RPMI8226 (cell line): ENCODE measurements around the gene PEX13.
A peak's percentile ranks its signal among the peaks of the same experiment; 100 is the strongest.
"Not testable (repeated sequence)": the region's sequence is repeated elsewhere in the genome, so short reads cannot be mapped to it uniquely, and the experiment has no call there.

Source experiments
- DNase-seq: peaks from one replicate; pipeline ENCODE4 v3.0.0-alpha.2; 2015

Gene PEX13

DNA sequence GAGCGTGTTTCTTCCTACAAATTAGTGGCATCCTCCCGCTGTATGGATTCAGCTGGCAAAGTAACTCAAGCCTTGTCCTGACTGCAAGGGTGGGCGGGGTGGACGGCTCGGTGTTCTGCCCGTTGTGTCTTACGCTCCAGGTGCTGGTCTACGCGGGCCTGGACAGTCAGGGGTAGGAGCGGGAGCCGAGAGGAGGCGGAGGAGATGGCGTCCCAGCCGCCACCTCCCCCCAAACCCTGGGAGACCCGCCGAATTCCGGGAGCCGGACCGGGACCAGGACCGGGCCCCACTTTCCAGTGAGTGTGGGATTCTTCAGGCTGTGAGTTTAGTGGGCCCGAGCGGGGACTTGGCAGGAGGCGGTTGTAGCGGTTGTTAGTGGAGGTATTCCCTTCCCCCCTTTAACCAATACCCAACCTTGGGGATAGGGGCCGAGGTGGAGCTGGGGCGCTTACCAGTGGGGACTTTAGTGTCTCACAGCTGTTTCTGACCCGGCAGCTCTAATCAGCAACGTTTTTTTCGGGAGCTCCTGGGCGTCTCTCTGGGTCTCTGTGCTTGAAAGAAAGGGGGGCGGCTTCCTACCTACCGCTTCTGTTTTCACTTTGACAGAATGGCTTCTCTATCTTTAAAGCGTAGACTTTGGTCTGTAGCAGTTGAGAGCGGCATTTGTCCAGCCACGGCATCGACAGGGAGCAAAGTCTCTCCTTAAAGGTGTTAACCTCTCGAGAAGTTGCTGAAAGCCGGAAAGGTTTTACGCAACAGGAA is at the start of gene PEX13, which contains the start of gene PUS10:
TSS of gene PEX13 (plus strand) at position 165 of the 762 bp plus-strand sequence. CDS start at position 205, 40 bp downstream.
TSS of gene PUS10 (minus strand) at position 700 of the 762 bp plus-strand sequence. CDS start 6,365 bp downstream, outside the sequence.
- peak; percentile 79 for DNase-seq

DNA sequence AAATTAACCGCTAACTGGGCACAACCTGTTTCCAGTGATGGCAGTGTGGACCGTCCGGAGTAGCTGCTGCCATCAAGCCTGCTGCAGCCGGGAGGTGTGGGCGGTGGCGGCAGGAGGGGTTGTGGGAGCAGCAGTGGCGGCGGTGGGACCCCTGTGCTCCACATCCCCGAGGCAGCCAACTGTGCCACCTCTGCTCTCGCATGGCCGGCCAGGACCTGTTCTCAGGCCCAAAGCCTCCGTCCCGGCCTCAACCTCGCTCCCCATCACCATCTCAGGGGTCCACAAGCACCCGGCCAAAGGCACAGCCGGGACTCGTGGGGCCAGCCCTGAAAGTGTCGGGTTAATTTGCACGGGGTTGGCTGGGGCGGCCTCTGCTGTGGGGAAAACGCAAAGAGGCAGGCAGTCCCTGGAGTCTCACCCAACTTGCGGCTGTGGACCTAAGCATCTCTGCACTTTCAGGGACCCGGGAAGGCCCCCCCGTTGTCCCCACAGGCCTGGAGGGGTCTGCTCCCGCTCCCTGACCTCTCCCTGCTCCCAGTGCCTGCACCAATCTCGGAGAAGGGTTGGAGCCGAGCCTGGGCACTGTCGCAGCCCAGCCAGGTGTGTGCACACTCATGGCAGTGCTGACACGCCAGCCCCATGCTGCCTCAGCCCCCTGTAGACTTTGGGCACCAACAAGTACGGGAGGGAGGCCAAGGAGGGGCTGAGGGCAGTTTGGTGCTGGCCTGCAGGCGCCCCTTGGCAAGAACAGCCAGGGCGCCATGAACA is 44.4 kb upstream of the PEX13 start:
- no peak for DNase-seq

DNA sequence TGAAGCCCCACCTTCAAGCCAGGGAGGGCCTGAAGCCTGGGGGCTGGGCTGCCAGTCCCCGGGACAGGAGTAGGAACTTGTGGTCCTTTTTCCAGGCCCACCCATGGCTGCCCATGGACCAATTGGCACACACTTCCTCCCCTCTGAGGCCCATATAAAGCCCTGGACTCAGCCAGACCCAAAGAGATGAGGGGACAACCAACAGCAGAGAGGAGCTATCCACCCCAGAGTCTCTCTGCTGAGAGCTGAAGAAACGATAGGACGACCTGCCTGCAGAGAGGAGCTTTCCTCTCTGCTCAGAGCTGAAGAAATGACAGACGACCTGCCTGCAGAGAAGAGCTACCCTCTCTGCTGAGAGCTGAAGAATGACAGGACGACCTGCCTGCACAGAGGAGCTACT is 43.8 kb upstream of the PEX13 start:
- no peak for DNase-seq

GRCh38 chr2:60974652-60975051 is 42.9 kb upstream of the PEX13 start:
- DNase-seq, result no peak

DNA sequence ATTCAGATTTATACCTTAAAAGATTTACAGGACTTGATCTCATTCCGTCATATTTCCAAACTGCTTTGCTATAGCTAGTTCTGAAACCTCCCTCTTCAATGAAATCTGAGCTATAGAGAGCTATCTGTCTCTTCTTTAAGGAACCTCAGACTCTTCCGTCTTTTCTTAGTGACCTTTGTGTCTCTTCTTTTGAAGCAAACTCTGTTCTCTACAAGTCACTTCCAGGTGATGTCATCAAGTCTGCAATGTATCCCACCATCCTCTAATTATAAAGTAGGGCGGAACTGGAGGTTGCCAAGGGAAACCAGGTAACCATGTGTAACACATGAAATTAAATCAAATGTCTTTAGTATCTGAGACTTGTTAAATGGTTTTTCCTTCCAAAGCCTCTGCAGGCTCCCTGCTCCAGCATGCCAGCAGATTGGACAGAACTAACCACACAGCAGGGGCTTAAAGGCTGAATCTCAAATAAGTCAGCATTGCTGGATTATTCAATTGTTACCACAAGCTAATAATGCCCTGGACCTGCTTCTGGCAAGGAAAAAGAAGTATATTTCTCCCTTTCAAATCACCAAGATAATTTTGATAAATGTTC is 41.2 kb upstream of the PEX13 start:
- no peak for DNase-seq

GRCh38 chr2:60976875-60977561 is 40.5 kb upstream of the PEX13 start:
- no peak for DNase-seq

DNA sequence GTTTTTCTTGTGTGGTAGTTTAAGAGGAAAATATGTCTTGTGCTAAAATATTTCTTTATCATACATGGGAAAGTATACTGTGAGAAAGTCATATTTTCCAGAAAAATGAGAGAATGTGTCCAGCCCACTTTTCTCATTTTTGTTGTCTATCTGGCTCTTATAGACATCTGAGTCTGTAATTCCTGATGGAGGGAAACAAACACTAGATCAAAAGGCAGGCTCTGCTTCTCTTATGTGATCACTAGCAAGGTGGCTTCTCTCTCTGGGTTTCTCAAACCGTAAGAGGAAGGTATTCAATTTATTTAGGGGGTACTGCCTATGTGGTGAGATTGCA is 40.0 kb upstream of the PEX13 start:
- no peak for DNase-seq

DNA sequence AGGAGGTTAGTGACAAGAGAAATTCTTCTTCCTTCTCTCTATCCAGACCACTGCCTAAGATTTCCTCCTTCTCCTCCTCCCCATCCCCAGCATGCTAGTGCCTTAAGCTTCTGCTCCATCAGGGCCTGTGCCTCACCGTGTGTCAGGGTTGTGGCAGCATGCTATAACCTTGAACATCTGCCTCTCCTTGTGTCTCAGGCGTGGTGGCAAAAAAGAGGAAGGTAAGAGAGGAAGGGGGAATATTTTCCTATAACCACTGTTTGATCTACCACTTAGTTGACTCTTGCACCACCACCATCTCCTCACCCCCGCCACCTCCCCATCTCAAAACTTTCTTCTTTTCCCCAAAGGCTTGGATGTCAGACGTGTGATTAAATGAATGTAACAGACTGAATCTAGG is 38.3 kb upstream of the PEX13 start:
- DNase-seq, result no peak

- peak; percentile 19 for DNase-seq
These were observed 37.3 kb upstream of the PEX13 start for GRCh38 chr2:60980071-60980815.

GRCh38 chr2:60982066-60982465 is 35.5 kb upstream of the PEX13 start:
- not testable (repeated sequence) for DNase-seq

GRCh38 chr2:60984720-60985119 is 32.8 kb upstream of the PEX13 start:
- peak; percentile 32 for DNase-seq

GRCh38 chr2:60987041-60987440 is 30.5 kb upstream of the PEX13 start:
- no peak for DNase-seq

- peak; percentile 50 for DNase-seq
These were observed 29.9 kb upstream of the PEX13 start for GRCh38 chr2:60987656-60988055.

DNA sequence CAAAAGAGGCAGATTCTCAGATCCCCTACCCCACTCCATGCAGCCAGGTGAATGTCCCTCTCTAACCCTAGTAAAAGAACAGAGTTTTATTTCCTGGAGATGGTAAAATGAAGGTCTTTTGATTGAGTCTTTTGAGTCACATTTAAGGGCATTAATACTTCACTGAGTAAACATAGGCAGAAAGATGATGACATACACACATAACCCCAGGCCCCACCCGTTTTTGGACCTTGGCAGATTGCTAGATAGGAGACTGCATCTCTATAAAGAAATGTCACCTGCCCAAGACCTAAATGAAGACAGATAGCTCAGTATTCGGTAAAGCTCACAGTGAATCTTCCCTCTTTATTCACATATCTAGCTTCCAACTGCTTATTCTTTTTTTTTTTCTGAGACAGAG is 28.3 kb upstream of the PEX13 start:
- no peak for DNase-seq

GRCh38 chr2:60991644-60992043 is 25.9 kb upstream of the PEX13 start:
- no peak for DNase-seq

- DNase-seq, result peak; percentile 85
These were observed 24.5 kb upstream of the PEX13 start for GRCh38 chr2:60992985-60993392.

DNA sequence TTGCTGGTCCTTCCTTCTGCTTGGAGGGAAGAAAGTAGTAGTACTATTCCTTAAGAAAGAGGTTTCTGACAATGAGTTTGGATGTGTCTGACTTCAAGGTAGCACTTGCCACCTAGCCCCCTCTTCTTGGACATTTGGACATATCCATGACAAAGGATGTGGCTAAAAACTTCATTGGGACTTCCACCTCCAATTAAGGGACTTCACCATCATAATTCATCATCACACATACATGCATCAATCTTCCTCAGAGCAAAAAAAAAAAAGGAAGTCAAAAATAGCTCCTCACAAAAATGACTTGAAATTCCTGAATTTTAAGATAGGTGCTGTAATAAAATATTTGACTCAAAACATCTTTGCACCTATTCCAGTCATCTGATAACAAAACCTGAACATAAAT is 23.4 kb upstream of the PEX13 start:
- DNase-seq, result no peak

DNA sequence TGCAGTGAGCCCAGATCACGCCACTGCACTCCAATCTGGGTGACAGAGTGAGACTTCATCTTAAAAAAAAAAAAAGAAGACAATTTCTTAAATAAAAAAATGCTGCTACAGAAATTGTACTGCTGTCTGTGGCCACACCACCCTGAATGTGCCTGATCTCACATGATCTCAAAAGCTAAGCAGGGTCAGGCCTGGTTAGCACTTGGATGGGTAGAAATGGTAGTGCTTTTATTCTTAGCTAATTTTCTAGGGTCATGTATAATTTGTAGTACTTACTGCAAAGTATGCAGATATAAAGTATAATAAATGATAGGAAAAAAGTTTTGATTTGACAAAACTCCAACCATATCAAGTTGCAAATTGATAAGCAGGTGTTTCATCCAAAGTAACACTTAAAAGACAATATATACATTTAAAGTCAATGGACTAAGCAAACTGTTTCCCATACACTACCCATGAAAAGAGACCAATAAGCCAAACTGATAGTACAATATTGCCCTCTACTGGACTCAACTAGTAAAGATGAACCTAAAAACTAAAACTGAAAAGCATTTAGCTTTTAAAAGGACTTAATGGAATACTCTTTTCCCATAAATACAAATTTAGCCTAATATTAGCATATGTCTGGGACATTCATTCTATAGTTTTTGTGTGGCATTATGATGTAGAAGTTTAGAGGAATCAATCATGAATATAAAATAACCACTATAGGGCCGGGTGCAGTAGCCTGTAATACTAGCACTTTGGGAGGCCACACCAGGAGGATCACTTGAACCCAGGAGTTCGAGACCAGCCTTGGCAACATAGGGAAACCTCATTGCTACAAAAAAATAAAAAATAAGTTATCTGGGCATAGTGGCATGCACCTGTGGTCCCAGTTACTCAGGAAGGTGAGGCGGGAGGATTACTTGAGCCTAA is 18.6 kb upstream of the PEX13 start:
- DNase-seq, result peak; percentile 49

DNA sequence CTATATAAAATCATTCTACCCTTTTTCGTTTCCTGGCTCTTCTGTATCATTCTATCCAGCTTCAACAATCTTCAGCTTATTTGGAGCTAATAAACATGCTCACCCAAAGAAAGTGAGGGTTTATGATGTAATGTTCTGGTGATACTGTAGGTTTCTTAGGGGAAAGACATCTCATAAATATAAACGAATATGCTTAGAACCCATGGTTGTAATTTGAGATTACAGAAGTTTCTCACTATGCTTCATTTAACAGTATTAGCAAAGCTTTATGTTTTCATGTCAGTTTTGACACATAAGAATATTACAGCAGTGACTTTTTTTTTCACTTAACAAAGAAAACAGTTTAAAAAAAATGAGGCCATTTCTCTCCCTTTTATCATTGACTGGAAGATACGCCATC is 11.8 kb upstream of the PEX13 start:
- DNase-seq, result no peak

DNA sequence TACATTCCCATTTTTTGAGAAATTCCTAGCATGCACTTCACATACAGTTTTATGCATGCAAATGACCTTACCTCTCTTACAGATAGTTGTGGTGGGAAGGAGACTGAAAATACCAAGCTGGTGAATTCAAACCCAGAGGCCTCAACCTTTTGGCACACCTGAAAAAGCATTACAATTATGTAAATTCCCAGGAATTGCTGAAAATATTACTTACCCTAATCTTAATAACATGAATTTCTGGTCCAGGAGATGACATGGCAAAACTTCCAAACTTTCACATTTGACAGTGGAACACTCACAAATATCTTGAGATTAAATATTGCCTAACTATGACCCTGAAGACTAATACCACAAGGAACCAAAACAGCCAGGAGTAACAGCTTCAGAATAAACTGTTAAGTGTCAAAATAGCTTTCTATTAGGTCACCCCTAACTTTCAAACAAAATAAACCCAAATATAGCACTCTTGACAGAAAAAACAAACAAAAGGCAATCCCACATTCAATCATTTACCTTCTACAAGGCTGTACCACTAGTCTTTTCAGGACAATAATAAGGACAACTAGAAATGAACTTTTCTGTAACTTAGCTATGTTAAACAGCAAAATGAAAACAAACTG is 10.9 kb upstream of the PEX13 start:
- no peak for DNase-seq

GRCh38 chr2:61009355-61009754 is 8.2 kb upstream of the PEX13 start:
- DNase-seq, result no peak
